ENCODE measurements around the gene HARS1. TPM values are rescaled to one million over a fixed set of nuclear protein-coding genes. Genes with fewer than 3 reads are reported as not detected.
A peak's percentile ranks its signal among the peaks of the same experiment; 100 is the strongest.

The HARS1 gene
- total and polyA plus RNA-seq, 2 of the 13 experiments (the other 11 are each of a cell fraction or from before 2014, with no cell fraction given): 36.9 to 66.2 TPM

- TF ChIP-seq NR2F2 (IDR thresholded peaks at IDR 0.05; ENCODE audit: borderline replicate concordance, low read depth) (peak; percentile 85), GLI4 (CRISPR knock-in tag; IDR thresholded peaks at IDR 0.05; ENCODE audit: borderline replicate concordance) (no peak), GATAD2A (CRISPR knock-in tag; IDR thresholded peaks at IDR 0.05) (peak; percentile 87), ZNF264 (CRISPR knock-in tag; IDR thresholded peaks at IDR 0.05) (no peak), FIP1L1 (IDR thresholded peaks at IDR 0.05; ENCODE audit: borderline replicate concordance, insufficient read depth, low read depth, low read length) (no peak), BRF2 (CRISPR knock-in tag; IDR thresholded peaks at IDR 0.05) (no peak), THYN1 (CRISPR knock-in tag; IDR thresholded peaks at IDR 0.05; ENCODE audit: borderline replicate concordance, low read depth) (no peak), ZNF570 (CRISPR knock-in tag; IDR thresholded peaks at IDR 0.05; ENCODE audit: borderline replicate concordance) (0 out of 2 replicates have a peak, but pooled peaks have one; percentile 34), ZNF296 (CRISPR knock-in tag; conservative IDR thresholded peaks at IDR 0.05) (no peak), RFX5 (IDR thresholded peaks at IDR 0.05; ENCODE audit: low read depth, low read length) (no peak), ZNF776 (CRISPR knock-in tag; IDR thresholded peaks at IDR 0.05) (peak; percentile 68), TOPORS (CRISPR knock-in tag; IDR thresholded peaks at IDR 0.05) (no peak), ZFP36L2 (CRISPR knock-in tag; IDR thresholded peaks at IDR 0.05) (no peak), ZNF430 (CRISPR knock-in tag; IDR thresholded peaks at IDR 0.05) (peak; percentile 91; the same call in 1 of the 2 replicates), SP4 (CRISPR knock-in tag; IDR thresholded peaks at IDR 0.05) (peak; percentile 28; the same call in 1 of the 2 replicates), MED13 (CRISPR knock-in tag; IDR thresholded peaks at IDR 0.05) (no peak), SMARCE1 (IDR thresholded peaks at IDR 0.05; ENCODE audit: borderline replicate concordance) (no peak), NFAT5 (CRISPR knock-in tag; IDR thresholded peaks at IDR 0.05) (no peak), RXRB (CRISPR knock-in tag; IDR thresholded peaks at IDR 0.05; ENCODE audit: borderline replicate concordance) (peak; percentile 100)
Measured at GRCh38 chr5:140639148-140639981, 51.8 kb downstream of the HARS1 start, which contains the start of gene TMCO6 (continued).
